Measurements from ENCODE around the gene RSPH10B. TPM values are rescaled to one million over a fixed set of nuclear protein-coding genes. Genes with fewer than 3 reads are reported as not detected.
"Not testable (repeated sequence)": the region's sequence is repeated elsewhere in the genome, so short reads cannot be mapped to it uniquely, and the experiment has no call there.

RSPH10B gene
- total RNA-seq, 1 experiment from 2014 or later = not detected

- peak within 1 kb of the TSS; percentile 14; the same call in 1 of the 2 replicates for H3K4me3 ChIP-seq
- H3K9me3 ChIP-seq (replicated peaks); H3K27me3 ChIP-seq (replicated peaks); H3K36me3 ChIP-seq; H3K27ac ChIP-seq; H3K4me1 ChIP-seq (replicated peaks): not testable (repeated sequence)
- DNase-seq (ENCODE audit: low read depth in 1 of 2, low spot score in 2 of 2) = peak; percentile 36 to 66
Measured at GRCh38 chr7:5898480-5899224, 71.8 kb downstream of the RSPH10B start, which contains the start of gene CCZ1. Gene CCZ1, plus strand, starts transcription at chr7:5898733. Its CDS starts 67 bp downstream, at chr7:5898800.

DNA sequence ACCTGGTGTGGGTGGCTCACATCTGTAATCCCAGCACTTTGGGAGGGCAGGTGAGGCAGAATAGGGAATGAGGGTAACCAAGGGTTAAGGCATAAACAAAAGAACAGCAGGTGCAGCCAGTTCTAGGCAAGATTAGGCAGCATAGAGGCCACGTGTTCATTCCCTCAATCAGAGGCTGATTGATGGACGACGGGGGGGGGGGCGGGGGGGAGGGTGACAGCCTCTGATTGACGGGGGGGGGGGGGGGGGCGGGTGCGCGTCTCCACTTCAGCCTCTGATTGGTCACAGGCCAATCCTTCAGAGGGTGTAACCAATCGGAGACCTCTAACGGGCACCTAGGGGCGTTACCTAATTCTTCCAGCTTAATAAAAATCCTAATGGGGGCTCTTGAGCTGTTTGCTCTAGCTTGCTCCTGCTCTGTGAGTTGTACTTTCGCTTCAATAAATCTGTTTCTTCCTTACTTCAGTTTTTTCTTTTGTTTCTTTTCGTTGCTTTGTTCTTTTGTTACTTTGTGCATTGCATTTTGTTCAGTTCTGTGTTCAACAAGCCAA lies 73.0 kb downstream of the RSPH10B start:
- peak in 1 of 2 experiments; percentile 13 for DNase-seq (ENCODE audit: low read depth in 1 of 2, low spot score in 2 of 2)
- H3K4me3 ChIP-seq; H3K36me3 ChIP-seq; H3K9me3 ChIP-seq (replicated peaks); H3K4me1 ChIP-seq (replicated peaks); H3K27me3 ChIP-seq (replicated peaks); H3K27ac ChIP-seq: not testable (repeated sequence)

DNA sequence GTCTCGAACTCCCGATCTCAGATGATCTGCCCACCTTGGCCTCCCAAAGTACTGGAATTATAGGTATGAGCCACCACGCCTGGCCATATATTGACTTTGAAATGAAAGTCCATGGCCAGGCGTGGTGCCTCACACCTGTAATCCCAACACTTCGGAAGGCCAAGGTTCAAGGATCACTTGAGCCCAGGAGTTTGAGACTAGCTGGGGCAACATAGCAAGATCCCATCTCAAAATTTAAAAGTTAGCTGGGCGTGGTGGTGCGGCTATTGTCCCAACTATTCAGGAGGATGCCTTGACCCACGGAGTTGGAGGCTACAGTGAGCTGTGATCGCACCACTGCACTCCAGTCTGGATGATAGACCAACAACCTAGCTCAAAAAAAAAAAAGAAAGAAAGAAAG lies 78.0 kb downstream of the RSPH10B start:
- H3K27ac ChIP-seq = no peak overlapping the region
- no peaks in the 10 kb centered on the region for H3K9me3 ChIP-seq (replicated peaks)
- no peak overlapping the region for H3K4me3 ChIP-seq
- H3K36me3 ChIP-seq = no peaks in the 10 kb centered on the region
- H3K27me3 ChIP-seq (replicated peaks) = no peaks in the 10 kb centered on the region
- no peak for DNase-seq (ENCODE audit: low read depth in 1 of 2, low spot score in 2 of 2)
- no peaks in the 10 kb centered on the region for H3K4me1 ChIP-seq (replicated peaks)

GRCh38 chr7:5890244-5890643 lies 80.2 kb downstream of the RSPH10B start:
- not testable (repeated sequence) for H3K27me3 ChIP-seq (replicated peaks); H3K4me3 ChIP-seq; DNase-seq (ENCODE audit: low read depth in 1 of 2, low spot score in 2 of 2)

DNA sequence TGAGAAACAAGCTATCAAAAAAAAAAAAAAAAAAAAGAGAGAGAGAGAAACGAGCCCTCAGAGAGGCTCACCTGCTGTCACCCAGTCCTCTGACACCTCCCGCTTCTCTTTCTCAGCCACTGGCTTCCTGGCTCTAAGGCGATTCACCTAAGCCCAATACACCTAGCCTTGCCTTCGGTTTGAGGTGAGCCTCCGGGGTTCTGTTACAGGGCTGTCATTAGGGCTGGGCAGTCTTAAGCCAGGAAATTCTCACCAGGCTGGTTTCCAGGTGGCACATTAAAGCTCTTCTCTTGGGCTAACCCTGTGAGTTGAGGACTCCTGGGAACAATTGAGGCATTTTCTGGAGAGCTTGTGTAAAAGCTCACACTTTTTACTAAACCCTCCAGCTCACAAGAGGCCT lies 82.5 kb downstream of the RSPH10B start:
- not testable (repeated sequence) for H3K27ac ChIP-seq; H3K36me3 ChIP-seq; H3K4me1 ChIP-seq (replicated peaks); DNase-seq (ENCODE audit: low read depth in 1 of 2, low spot score in 2 of 2); H3K27me3 ChIP-seq (replicated peaks); H3K4me3 ChIP-seq; H3K9me3 ChIP-seq (replicated peaks)

More at GRCh38 chr7:5890244-5890643, 80.2 kb downstream of the RSPH10B start:
- H3K36me3 ChIP-seq; H3K9me3 ChIP-seq (replicated peaks); H3K27ac ChIP-seq; H3K4me1 ChIP-seq (replicated peaks): not testable (repeated sequence)

- not testable (repeated sequence) for DNase-seq (ENCODE audit: low read depth in 1 of 2, low spot score in 2 of 2); H3K4me3 ChIP-seq; H3K4me1 ChIP-seq (replicated peaks); H3K36me3 ChIP-seq; H3K9me3 ChIP-seq (replicated peaks); H3K27ac ChIP-seq; H3K27me3 ChIP-seq (replicated peaks)
Measured at GRCh38 chr7:5884431-5884830, 86.1 kb downstream of the RSPH10B start.

DNA sequence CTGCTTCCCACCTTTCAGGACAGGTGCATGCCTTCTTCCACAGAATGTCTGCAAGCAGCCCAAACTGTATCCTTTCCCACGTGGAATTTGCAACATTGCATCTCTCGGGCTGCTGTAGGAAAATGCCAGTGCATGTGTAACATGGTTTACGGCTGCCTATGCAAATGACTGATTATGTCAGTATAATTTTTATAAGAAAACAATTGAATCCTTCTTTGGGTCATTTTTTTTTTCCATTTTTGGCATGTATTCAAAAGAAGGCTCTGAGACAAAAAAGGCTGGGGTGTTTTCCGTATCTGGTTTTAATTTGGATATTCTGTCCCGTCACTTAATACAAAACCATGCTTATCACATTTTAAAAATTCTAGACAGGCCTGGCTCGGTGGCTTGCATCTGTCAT lies 90.4 kb downstream of the RSPH10B start:
- H3K27ac ChIP-seq; H3K27me3 ChIP-seq (replicated peaks); H3K4me3 ChIP-seq; H3K4me1 ChIP-seq (replicated peaks); DNase-seq (ENCODE audit: low read depth in 1 of 2, low spot score in 2 of 2); H3K36me3 ChIP-seq; H3K9me3 ChIP-seq (replicated peaks): not testable (repeated sequence)

DNA sequence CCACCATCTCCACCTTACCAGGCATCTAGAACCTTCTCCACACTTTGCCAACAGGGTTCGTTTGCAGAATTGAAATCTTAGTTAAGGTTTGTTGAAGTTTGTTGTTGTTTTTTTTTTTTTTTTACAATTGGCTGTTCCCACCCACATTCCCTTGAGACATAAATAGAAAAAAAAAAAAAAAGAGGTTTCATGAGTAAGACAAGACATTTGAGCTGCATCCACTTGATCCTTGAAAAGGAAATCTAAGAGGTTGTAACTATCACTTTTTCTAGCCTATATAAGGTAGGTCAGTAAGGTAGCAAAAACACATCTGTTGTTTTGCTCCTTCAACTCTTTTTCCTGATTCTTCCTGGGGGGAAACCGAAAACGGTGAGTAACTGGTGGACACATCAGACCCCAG lies 90.9 kb downstream of the RSPH10B start:
- not testable (repeated sequence) for H3K4me3 ChIP-seq; H3K27me3 ChIP-seq (replicated peaks); DNase-seq (ENCODE audit: low read depth in 1 of 2, low spot score in 2 of 2); H3K4me1 ChIP-seq (replicated peaks); H3K27ac ChIP-seq; H3K9me3 ChIP-seq (replicated peaks); H3K36me3 ChIP-seq

Other genes with a start within 250 kb of the RSPH10B start
- gene RNF216, start 189.0 kb downstream of the RSPH10B start, total RNA-seq (2014; rRNA removed; shearing (Covaris generic)) = 24.5 and 33.0 TPM in 2 replicates
- gene OCM, start 89.9 kb downstream of the RSPH10B start, total RNA-seq (2014; rRNA removed; shearing (Covaris generic)) = not detected in 2 replicates
- gene CCZ1, start 72.0 kb downstream of the RSPH10B start, total RNA-seq (2014; rRNA removed; shearing (Covaris generic)) = 62.9 and 80.1 TPM in 2 replicates
- gene PMS2, start 38.4 kb upstream of the RSPH10B start, total RNA-seq (2014; rRNA removed; shearing (Covaris generic)) = 13.1 and 14.8 TPM in 2 replicates
- gene AIMP2, start 38.6 kb upstream of the RSPH10B start, total RNA-seq (2014; rRNA removed; shearing (Covaris generic)) = 95.7 and 98.1 TPM in 2 replicates
- gene ANKRD61, start 60.7 kb upstream of the RSPH10B start, total RNA-seq (2014; rRNA removed; shearing (Covaris generic)) = 0.42 TPM in 1 of 2 replicates, not detected in the other
- gene EIF2AK1, start 88.5 kb upstream of the RSPH10B start, total RNA-seq (2014; rRNA removed; shearing (Covaris generic)) = 81.1 and 134 TPM in 2 replicates
- gene USP42, start 134.3 kb upstream of the RSPH10B start, total RNA-seq (2014; rRNA removed; shearing (Covaris generic)) = 3.2 and 5.0 TPM in 2 replicates

Data from SJSA1 (cell line).